Measurements from ENCODE around the gene ASB17.
"Not testable (repeated sequence)": the region's sequence is repeated elsewhere in the genome, so short reads cannot be mapped to it uniquely, and the experiment has no call there.

ASB17 gene

DNA sequence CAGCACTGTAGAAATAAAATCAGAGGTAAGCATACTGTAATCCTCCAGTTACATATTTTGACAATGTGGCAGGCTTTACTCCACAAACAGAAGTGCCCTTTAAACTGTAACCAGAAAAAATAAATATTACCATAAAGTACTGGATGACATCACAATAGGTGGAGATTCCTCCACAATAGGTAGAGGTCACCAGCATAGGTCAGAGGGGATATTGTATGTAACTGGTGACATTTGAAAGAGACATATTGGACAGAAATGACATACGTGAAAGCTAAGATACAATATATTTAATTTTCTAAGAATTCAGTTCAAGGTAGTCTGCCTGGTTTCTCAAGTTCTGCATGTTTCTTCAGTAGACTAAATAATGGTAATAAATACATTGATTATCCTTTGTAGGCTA lies at the start of gene ASB17:
Gene ASB17 (minus strand): TSS at position 101 of the 400 bp plus-strand sequence. CDS start 113 bp downstream, outside the sequence.
- DNase-seq (ENCODE audit: low read depth), result no peak

DNA sequence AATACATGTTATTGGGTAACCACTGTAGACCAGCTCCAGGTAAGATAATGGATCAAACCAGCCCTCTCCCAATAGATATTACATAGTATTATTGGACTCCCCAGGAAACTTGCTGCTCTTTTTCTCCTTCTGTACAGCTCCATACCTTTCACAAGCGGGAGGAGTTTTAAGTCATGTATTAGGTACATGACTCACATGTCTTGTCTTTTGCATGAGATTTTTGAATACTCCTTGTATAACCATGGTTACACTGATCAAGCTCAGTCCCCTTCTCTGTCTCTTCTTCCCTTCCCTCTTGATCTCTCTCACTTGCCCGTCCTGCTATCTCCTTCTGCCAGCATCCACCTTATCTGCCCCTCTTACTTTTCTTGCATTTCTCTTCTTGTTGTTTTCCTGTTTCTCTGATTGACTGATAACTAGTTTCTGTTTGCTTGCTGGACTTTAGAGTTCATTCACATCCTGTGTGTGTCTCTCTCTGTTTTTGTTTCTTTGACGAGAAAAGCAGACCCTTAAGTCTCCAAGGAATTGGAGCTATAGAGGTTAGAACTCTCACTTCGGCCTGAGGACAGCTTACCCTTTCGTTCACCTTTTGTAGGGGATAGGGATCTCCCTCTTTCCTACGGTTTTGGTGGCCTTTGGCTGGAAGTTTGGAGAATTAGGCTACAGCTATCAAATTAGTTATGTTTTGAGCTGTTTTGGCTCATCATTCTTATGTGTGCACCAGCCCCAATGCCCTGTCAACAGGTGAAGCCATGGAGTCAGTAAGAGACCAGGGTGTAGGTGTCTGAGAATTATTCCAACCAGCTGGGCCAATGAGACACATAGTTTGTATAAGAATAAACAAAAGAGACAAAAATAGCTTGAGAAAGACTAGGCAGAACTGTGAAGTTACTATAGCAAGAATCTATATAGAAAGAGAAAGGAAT lies 49.0 kb upstream of the ASB17 start:
- no peak for DNase-seq (ENCODE audit: low read depth)

- no peak for DNase-seq (ENCODE audit: low read depth)
Observed at GRCh38 chr1:75970631-75971030, 38.4 kb upstream of the ASB17 start.

GRCh38 chr1:75969550-75969949 lies 37.3 kb upstream of the ASB17 start:
- DNase-seq (ENCODE audit: low read depth), result no peak

GRCh38 chr1:75967719-75968118 lies 35.5 kb upstream of the ASB17 start:
- no peak for DNase-seq (ENCODE audit: low read depth)

DNA sequence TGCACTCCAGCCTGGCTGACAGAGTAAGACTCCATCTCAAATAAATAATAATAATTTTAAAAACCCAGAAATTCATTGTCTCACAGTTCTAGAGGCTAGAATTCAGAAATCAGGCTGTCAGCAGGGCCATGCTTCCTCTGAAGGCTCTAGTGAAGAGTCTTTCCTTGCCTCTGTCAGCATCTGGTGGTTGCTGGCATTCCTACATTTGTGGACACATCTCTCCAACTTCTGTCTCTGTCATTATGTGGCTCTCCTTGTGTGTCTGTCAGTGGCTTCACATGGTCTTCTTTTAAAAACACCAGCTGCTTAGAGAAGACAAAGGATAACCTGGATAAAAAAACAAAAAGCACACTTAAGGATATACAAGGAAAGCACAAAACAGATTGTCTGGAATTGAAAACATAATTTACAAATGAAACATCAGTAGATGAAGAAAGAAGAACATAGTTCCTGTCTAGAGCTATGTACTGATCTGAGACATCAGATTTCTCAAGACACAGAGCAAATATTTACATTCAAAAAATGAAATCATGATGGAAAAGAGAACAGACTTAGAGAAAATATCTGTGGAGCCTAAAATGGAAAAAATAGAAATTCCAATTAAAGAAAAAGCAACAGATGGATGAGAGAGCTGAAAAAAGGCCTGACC lies 32.7 kb upstream of the ASB17 start:
- DNase-seq (ENCODE audit: low read depth), result no peak

- peak; percentile 58 for DNase-seq (ENCODE audit: low read depth)
Observed at GRCh38 chr1:75964110-75964759, 32.0 kb upstream of the ASB17 start.

GRCh38 chr1:75954586-75954985 lies 22.4 kb upstream of the ASB17 start:
- DNase-seq (ENCODE audit: low read depth), result no peak

DNA sequence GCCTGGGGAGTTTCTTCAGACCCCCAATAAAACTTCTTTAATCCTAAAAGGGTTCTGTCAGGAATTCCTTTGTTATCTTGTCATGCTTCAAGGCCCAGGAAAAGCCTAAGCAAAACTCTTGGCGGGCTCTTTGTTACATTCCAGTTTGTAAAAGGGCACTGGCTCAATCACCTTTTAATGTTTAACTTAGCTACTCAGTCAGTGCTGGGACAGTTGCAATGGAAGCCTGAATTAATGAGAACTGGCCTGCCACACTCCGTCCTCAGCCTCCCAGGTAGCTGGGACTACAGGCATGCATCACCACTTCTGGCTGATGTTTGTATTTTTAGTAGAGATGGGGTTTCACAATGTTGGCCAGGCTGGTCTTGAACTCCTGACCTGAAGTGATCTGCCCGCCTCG lies 21.3 kb upstream of the ASB17 start:
- DNase-seq (ENCODE audit: low read depth), result no peak

DNA sequence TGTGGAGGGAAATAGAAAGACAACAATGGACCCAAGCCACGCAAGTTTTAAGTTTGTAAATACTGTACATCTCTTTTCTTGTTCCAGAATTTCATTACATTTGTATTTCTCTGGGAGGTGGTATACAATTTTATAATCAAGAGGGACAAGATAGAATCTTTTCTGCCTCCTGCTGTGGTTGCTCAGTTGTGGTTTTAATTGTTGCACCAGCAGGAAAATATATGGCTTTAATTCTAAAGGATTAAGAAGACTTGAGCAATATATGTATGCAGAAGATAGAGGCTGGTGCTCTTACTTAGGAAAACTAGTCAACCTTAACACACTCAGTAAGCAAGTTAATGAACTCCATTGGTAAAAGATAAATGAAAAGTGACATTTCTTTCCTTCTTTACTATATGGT lies 19.8 kb upstream of the ASB17 start:
- no peak for DNase-seq (ENCODE audit: low read depth)

GRCh38 chr1:75950176-75950575 lies 18.0 kb upstream of the ASB17 start:
- no peak for DNase-seq (ENCODE audit: low read depth)

DNA sequence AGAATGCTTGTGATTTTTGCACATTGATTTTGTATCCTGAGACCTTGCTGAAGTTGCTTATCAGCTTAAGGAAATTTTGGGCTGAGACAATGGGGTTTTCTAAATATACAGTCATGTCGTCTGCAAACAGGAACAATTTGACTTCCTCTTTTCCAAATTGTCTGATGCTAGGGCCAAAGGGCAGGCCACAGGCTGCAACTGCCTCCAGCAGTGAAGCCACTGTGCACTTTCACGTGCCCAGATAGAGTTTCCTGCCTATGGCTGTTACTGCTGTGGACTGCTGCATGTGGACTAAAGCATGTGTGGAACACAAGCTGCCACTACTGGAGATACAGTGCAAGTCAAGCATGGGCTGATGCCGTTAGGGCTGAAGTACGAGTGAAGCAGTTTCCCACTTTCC lies 10.8 kb upstream of the ASB17 start:
- not testable (repeated sequence) for DNase-seq (ENCODE audit: low read depth)

- DNase-seq (ENCODE audit: low read depth), result peak; percentile 31
Observed at GRCh38 chr1:75937034-75937433, 4.8 kb upstream of the ASB17 start.

- no peak for DNase-seq (ENCODE audit: low read depth)
Observed at GRCh38 chr1:75922698-75923097, 9.5 kb downstream of the ASB17 start.

DNA sequence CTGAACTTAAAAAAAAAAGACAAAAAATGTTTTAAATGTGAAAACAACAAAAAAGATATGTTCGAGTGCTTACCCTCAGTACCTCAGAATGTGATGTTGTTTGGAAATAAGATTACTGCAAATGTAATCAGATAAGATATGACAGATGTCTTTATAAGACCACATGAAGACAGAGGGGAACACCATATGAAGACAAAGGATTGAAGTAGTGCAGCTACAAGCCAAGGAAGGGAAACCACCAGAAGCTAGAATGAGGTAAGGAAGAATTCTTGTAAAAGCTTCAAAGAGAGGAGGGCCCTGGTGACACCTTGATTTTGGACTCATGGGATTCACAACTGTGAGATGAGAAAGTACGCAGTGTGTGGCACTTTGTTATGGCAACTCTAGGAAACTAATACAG lies 15.4 kb downstream of the ASB17 start:
- DNase-seq (ENCODE audit: low read depth), result no peak

DNA sequence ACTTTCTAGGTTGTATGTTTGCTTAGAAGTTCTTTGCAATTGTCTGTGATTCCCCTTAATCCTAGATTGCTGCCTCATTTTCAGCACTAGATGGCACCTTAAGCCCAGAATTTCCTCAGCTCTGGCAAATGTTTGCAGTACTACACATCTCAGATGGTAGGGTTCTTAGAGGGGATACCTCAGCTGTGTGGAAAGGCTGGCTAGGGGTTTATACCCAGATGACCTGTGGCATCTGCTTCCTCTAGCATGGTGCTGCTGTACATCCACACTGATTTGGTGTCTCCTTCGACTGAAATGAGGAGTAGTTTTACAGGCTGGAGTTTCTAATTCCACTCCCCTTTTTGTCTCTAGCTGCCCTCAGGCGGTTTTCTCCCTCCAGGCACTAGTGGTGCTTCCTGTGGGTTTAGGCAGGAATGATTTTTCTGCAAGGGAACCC lies 23.5 kb downstream of the ASB17 start:
- DNase-seq (ENCODE audit: low read depth), result peak; percentile 20

DNA sequence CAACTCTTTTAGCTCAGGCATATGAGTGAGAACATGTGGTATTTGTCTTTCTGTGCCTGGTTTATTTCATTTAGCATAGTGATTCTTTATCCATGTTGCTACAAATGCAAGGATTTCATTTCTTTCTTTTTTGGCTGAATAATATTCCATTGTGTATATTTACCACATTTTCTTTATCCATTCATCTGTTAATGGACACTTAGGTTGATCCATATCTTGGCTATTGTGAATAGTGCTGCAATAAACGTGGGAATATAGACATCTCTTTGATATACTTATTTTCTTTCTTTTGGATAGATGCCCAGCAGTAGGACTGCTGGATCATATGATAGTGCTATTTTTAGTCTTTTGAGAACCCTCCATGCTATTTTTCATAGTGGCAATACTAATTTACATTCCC lies 30.8 kb downstream of the ASB17 start:
- DNase-seq (ENCODE audit: low read depth), result no peak

DNA sequence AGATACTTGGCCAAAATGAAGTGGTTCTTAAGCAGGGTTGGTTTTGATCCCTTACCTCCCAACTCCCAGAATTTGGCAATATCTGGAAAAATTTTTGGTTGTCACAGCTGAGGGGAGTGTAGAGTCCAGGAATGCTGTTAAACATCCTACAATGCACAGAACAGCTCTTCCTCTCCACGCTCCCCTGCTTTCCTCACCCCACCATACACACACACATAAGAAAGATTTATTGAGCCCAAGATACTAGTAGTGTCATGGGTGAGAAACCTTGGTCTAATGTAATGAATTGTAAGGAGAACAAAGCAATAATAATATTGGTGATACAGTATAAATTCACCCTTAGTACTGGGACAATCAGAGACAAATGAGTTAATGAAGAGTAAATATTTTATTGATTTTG lies 47.8 kb downstream of the ASB17 start:
- no peak for DNase-seq (ENCODE audit: low read depth)

- DNase-seq (ENCODE audit: low read depth), result no peak
Observed at GRCh38 chr1:75879985-75880384, 52.2 kb downstream of the ASB17 start.

- no peak for DNase-seq (ENCODE audit: low read depth)
Observed at GRCh38 chr1:75870951-75871350, 61.3 kb downstream of the ASB17 start.

All from non-pigmented ciliary epithelial cell (primary cell).